UCSD-AML1 (cell line): ENCODE data around the gene ERAP2.
A peak's percentile ranks its signal among the peaks of the same experiment; 100 is the strongest.
"Not testable (repeated sequence)": the region's sequence is repeated elsewhere in the genome, so short reads cannot be mapped to it uniquely, and the experiment has no call there.

Source experiments
- DNase-seq: peaks from one replicate; lab custom pipeline; 2025; ENCODE audit not compliant: unreplicated experiment; lab: John Stamatoyannopoulos, UW

Gene ERAP2

GRCh38 chr5:96896806-96897205, 20.5 kb downstream of the ERAP2 start:
- peak; percentile 14 for DNase-seq

GRCh38 chr5:96901384-96901783, 25.1 kb downstream of the ERAP2 start:
- DNase-seq: no peak

- DNase-seq: no peak
These were observed 25.5 kb downstream of the ERAP2 start for GRCh38 chr5:96901841-96902240.

GRCh38 chr5:96902876-96903275, 26.6 kb downstream of the ERAP2 start:
- DNase-seq: no peak

GRCh38 chr5:96903300-96903699, 27.0 kb downstream of the ERAP2 start:
- no peak for DNase-seq

- no peak for DNase-seq
These were observed 28.0 kb downstream of the ERAP2 start for GRCh38 chr5:96904054-96904931.

- no peak for DNase-seq
These were observed 29.6 kb downstream of the ERAP2 start for GRCh38 chr5:96905864-96906263.

GRCh38 chr5:96909003-96909402, 32.7 kb downstream of the ERAP2 start:
- no peak for DNase-seq

GRCh38 chr5:96909435-96909834, 33.1 kb downstream of the ERAP2 start:
- no peak for DNase-seq

GRCh38 chr5:96911139-96911538, 34.8 kb downstream of the ERAP2 start:
- no peak for DNase-seq

GRCh38 chr5:96913233-96913632, 36.9 kb downstream of the ERAP2 start:
- DNase-seq: no peak

GRCh38 chr5:96919754-96920197, 43.5 kb downstream of the ERAP2 start:
- no peak for DNase-seq

- no peak for DNase-seq
These were observed 44.5 kb downstream of the ERAP2 start for GRCh38 chr5:96920744-96921355.

GRCh38 chr5:96922499-96923244, 46.4 kb downstream of the ERAP2 start:
- DNase-seq: no peak

- DNase-seq: no peak
These were observed 47.7 kb downstream of the ERAP2 start for GRCh38 chr5:96924016-96924443.

- DNase-seq: no peak
These were observed 50.0 kb downstream of the ERAP2 start for GRCh38 chr5:96926276-96926675.

- DNase-seq: no peak
These were observed 50.7 kb downstream of the ERAP2 start for GRCh38 chr5:96927008-96927407.

- DNase-seq: no peak
These were observed 52.8 kb downstream of the ERAP2 start for GRCh38 chr5:96928931-96929708.

GRCh38 chr5:96930058-96930457, 53.8 kb downstream of the ERAP2 start:
- no peak for DNase-seq

GRCh38 chr5:96930589-96930988, 54.3 kb downstream of the ERAP2 start:
- no peak for DNase-seq

GRCh38 chr5:96931037-96931436, 54.7 kb downstream of the ERAP2 start:
- not testable (repeated sequence) for DNase-seq
